SHP77 (cell line): ENCODE results near the gene ZNF746.
"Not testable (repeated sequence)": the region's sequence is repeated elsewhere in the genome, so short reads cannot be mapped to it uniquely, and the experiment has no call there.

Source experiments
- DNase-seq, 2 experiments: peaks; one replicate each; lab custom pipeline; 2025; lab: John Stamatoyannopoulos, UW

The ZNF746 gene

GRCh38 chr7:149497467-149498261, at the start of gene ZNF746:
Gene ZNF746, minus strand, starts transcription at chr7:149497809. Its CDS starts 273 bp downstream, at chr7:149497536.
- peak; percentile 54 to 81 for DNase-seq

DNA sequence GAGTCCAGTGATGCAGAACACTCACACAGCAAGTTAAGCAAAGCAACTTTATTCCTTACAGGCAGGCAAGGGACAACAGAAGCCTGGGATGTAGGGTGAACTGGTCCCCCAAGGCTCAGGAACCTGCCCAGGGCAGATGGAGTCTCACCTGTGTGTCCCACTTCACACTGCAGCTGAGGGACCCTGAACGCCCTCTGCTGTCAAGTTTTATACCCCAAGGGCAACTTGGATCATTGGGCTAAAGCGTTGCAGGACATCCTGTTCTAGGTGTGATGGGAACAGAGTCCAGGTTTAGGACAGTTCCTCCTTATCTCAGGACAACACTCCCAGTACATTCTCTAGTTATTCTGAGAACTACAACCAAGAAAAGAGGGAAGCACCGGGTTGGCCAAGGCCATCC, 49.5 kb upstream of the ZNF746 start:
- DNase-seq: no peak

DNA sequence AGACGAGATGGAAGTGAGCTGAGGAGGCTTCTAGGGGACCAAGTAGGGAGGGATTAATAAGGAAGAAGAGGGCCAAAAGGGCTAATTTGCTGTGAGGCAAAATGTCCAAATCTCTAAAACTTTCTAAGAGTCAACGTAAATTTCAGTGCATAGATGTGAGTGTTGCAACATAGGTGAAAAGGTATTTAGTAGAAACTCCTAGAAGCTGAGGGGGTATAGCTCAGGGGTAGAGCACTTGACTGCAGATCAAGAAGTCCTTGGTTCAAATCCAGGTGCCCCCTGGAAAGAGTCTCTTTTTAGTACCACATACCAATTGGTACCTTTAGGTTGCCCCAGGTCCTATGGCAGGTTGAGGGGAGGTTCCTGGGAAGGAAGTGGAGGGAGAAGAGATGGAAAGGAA, 48.7 kb upstream of the ZNF746 start:
- no peak for DNase-seq

- DNase-seq: no peak
Measured at GRCh38 chr7:149544028-149544427, 46.4 kb upstream of the ZNF746 start.

DNA sequence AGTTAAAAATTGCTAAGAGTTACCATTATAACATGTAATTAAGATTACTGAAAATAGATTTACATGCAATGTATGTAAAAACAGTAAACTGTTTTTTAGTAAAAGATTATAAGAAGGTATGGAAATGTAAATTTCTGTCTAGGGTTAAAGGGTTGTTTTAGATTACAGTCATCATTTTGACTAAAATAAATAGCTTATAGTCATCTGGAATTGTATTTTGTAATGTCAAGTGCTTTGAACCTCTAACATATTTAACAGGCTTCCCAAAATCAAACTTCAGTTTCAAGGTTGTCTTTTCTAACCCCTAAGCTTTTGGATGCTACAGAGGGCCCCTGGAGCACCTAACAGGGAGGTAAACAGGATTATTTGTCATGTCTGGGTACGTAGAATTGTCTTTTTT, 35.0 kb upstream of the ZNF746 start:
- DNase-seq: no peak

DNA sequence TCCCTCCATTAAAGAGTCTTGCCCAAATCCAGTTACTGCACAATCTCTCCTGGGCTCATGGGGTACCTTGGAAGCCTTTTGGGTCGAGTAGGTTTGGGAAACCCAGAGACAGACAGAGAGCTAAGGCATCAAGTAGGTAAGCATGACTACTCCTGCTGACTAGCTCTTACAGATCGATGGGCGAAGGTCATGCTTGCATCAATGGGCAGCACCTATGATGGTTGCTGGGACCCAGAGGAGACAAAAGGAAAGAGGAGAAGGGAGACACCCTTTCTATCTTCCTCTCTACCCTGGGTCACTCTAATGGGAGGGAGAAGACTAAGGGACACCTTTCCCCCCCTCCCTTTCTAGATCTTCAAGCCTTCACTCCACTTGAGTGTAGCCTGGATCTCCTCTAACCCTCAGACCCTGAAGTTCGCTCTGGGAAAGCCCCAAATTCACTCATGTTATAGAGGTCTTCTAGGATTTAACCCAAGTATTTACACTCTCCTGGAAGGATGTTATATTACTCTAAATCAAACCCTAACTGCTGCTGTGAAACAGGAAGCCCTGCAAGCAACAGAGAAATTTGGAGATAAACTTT, 31.6 kb upstream of the ZNF746 start:
- DNase-seq: no peak

- DNase-seq: no peak
Measured at GRCh38 chr7:149527414-149527813, 29.8 kb upstream of the ZNF746 start.

GRCh38 chr7:149525280-149525679, 27.7 kb upstream of the ZNF746 start:
- DNase-seq: no peak

DNA sequence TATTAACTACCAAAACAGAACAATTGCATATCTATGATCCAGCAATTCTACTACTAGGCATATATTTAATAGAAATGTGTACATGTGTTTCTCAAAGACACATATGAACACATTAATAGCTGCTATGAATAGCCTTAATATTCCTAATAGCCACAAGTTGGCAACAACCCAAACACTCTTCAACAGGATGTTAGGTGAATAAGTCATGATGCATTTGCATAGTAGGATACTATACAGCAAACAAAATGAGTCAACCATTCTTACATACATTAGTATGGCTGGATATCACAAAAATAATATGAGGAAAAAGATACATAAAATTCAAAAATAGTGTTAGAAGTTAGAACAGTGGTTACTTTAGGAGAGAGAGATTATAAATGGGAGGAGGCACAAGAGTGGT, 26.8 kb upstream of the ZNF746 start:
- DNase-seq: no peak

- no peak for DNase-seq
Measured at GRCh38 chr7:149510248-149510647, 12.6 kb upstream of the ZNF746 start.

DNA sequence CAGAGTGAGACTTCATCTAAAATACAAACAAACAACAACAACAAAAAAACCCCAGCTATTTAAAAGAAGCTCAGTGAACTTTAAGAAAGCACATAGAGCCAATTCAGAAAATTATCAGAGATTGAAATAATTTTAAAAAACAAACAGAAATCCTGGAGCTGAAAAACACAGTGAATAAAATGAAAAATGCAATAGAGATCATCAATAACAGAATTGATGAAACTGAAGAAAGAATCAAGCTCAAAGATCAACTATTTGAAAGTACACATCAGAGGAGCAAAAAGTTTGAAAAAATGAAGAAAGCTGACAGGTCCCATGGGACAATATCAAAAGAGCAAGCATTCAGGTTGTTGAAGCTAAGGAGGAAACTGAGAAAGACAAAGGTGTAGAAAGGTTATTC, 12.2 kb upstream of the ZNF746 start:
- DNase-seq: no peak

GRCh38 chr7:149505551-149505950, 7.9 kb upstream of the ZNF746 start:
- DNase-seq: no peak

- DNase-seq: no peak
Measured at GRCh38 chr7:149501651-149502050, 4.0 kb upstream of the ZNF746 start.

DNA sequence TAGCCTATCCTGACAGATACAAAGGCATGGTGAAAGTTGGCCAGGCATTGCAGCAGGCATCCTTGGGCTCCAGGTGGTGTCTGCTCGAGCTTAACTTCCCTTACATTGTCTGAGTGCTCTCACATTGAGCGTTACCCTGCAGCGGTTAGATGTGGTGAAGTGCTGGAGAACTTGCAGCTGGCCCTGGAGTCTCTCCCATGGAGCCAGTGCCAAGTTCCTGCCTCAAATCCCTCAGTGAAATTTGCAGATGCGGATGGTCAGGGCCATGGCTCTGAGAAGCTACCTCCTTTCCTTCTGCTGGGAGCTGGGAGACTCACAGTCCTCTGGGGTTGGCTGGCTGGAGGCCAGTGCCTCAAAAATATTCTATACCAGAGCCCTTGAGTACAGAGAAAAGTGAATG, 3.3 kb upstream of the ZNF746 start:
- no peak for DNase-seq

- no peak for DNase-seq
Measured at GRCh38 chr7:149500201-149500600, 2.6 kb upstream of the ZNF746 start.

DNA sequence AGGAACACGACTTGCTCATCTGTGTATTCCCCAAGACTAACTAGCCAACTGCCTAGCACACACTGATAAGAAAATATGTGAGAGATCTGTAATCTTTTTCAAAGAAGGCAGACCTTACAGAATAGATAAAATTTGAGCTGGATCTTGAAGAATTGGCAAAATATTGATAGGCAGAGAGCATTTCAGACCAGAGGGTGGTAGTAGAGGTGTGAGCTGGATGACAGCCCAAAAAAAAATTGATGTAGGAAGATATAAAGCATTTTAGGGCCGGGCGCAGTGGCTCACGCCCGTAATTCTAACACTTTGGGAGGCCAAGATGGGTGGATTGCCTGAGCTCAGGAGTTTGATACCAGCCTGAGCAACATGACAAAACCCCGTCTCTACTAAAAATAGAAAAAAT, 1.2 kb upstream of the ZNF746 start:
- DNase-seq: no peak

DNA sequence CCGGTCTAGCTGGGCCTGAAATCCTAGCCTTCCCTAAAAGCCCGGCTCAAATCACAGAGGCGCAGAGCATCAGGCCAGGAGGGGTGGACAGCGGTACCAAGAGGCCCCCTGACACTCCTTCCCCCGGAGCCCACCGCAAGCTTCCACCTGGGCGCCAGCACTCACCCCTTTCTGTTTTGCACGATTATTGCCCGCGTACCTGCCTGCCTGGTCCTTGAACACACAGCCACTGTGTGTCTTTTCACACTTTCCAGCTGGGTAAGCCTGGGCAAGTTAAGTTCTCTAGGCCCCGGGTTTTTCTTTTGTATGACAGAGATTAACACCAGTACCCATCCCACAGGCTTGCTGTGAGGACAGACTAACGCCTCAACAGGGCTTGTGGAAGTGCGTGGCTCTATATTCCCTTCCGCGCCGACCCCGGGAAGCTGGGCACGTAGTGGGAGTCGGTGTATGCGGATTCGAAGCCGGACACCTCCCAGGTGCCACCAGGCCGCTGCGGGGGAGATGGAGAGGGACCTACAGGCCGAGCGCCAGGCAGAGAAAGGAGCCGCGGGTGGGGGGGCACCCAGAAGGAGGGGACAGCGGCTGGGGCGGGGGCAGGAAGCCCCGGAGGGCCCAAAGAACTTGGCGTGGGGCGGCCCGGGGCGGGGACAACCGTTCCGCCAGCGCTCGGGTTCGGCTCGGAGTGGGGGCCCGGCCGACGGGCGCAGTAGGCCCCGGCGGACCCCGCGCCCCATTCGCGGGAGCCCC, 792 bp downstream of the ZNF746 start:
- DNase-seq: peak in 1 of 2 experiments; percentile 7

GRCh38 chr7:149495785-149496641, 1.6 kb downstream of the ZNF746 start:
- peak; percentile 17 to 31 for DNase-seq

- DNase-seq: no peak
Measured at GRCh38 chr7:149494738-149495368, 2.8 kb downstream of the ZNF746 start.

GRCh38 chr7:149493975-149494374, 3.6 kb downstream of the ZNF746 start:
- DNase-seq: not testable (repeated sequence)

DNA sequence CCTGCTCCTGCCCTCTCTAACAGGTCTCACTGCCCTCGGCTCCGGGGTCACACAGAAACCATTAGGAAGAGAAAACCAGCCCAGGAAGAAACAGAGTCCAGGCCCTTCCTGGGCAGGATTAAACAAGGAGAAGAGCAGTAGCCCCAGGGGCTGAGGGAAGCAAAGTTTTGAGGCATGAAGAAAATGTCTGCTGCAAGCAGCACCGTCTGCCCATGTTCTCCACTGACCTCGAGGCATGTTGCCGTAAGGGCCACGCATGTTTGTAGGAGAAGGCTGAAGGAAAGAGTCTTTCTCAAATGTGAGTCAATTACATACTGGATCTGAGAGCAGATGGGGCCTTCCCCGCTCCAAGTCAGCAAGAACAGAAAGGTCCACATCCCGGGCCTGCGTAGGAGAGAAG, 4.2 kb downstream of the ZNF746 start:
- no peak for DNase-seq
